ENCODE measurements around the gene TDRD12. TPM values are rescaled to one million over a fixed set of nuclear protein-coding genes. Genes with fewer than 3 reads are reported as not detected.
"Not testable (repeated sequence)": the region's sequence is repeated elsewhere in the genome, so short reads cannot be mapped to it uniquely, and the experiment has no call there.

The TDRD12 gene
- total RNA-seq, 2 experiments from 2014 or later: 0.14 to 0.22 TPM

GRCh38 chr19:32833388-32833787 lies 113.8 kb downstream of the TDRD12 start:
- intact Hi-C loops (cut with DNase I, micrococcal nuclease): not testable (repeated sequence)

GRCh38 chr19:32837531-32837930 lies 118.0 kb downstream of the TDRD12 start:
- no peaks in the 10 kb centered on the region for H3K27me3 ChIP-seq (ENCODE audit: control insufficient read depth in 1 of 2, insufficient read depth in 2 of 2, low read length in 2 of 2)
- no peaks in the 10 kb centered on the region for H3K4me1 ChIP-seq (ENCODE audit: insufficient read depth, low read length)
- H3K27me3 Mint-ChIP-seq: no peaks in the 10 kb centered on the region
- H3K36me3 ChIP-seq (ENCODE audit: insufficient read depth, low read length): no peaks in the 10 kb centered on the region
- ChIA-PET POLR2A (no interaction called here), CTCF (no interaction called here)
- H3K27ac ChIP-seq (ENCODE audit: low read depth in 1 of 2, low read length in 2 of 2): no peak overlapping the region
- no peak overlapping the region for H3K27ac Mint-ChIP-seq
- DNase-seq (no peak), ATAC-seq (ENCODE audit: poor library complexity) (no peak)
- no peak overlapping the region for H3K4me3 ChIP-seq (ENCODE audit: low read length)
- no peaks in the 10 kb centered on the region for H3K4me1 Mint-ChIP-seq (ENCODE audit: low read depth)
- intact Hi-C loops (cut with DNase I, micrococcal nuclease): no loop called here
- peaks cover 10 to 12% of the 10 kb centered on the region in 2 experiments for H3K9me3 ChIP-seq (ENCODE audit: control insufficient read depth in 1 of 2, insufficient read depth in 1 of 2, low read length in 2 of 2)
- H3K36me3 Mint-ChIP-seq (ENCODE audit: low read depth): peaks cover 11% of the 10 kb centered on the region
- H3K4me3 Mint-ChIP-seq: no peak overlapping the region
- TF ChIP-seq, protein P1, sequence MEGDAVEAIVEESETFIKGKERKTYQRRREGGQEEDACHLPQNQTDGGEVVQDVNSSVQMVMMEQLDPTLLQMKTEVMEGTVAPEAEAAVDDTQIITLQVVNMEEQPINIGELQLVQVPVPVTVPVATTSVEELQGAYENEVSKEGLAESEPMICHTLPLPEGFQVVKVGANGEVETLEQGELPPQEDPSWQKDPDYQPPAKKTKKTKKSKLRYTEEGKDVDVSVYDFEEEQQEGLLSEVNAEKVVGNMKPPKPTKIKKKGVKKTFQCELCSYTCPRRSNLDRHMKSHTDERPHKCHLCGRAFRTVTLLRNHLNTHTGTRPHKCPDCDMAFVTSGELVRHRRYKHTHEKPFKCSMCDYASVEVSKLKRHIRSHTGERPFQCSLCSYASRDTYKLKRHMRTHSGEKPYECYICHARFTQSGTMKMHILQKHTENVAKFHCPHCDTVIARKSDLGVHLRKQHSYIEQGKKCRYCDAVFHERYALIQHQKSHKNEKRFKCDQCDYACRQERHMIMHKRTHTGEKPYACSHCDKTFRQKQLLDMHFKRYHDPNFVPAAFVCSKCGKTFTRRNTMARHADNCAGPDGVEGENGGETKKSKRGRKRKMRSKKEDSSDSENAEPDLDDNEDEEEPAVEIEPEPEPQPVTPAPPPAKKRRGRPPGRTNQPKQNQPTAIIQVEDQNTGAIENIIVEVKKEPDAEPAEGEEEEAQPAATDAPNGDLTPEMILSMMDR (IDR thresholded peaks at IDR 0.05): no peak
- H3K9me3 Mint-ChIP-seq: peaks cover 7% of the 10 kb centered on the region

More at GRCh38 chr19:32833388-32833787, 113.8 kb downstream of the TDRD12 start:
- H3K36me3 Mint-ChIP-seq (ENCODE audit: low read depth); H3K27ac Mint-ChIP-seq; POLR2A ChIA-PET; H3K4me1 Mint-ChIP-seq (ENCODE audit: low read depth); H3K27ac ChIP-seq (ENCODE audit: low read depth in 1 of 2, low read length in 2 of 2); CTCF ChIA-PET; H3K36me3 ChIP-seq (ENCODE audit: insufficient read depth, low read length); H3K4me3 ChIP-seq (ENCODE audit: low read length); ATAC-seq (ENCODE audit: poor library complexity); H3K4me3 Mint-ChIP-seq; H3K9me3 ChIP-seq (ENCODE audit: control insufficient read depth in 1 of 2, insufficient read depth in 1 of 2, low read length in 2 of 2); H3K27me3 ChIP-seq (ENCODE audit: control insufficient read depth in 1 of 2, insufficient read depth in 2 of 2, low read length in 2 of 2); H3K27me3 Mint-ChIP-seq; DNase-seq; H3K9me3 Mint-ChIP-seq: not testable (repeated sequence)
- peaks cover 12% of the 10 kb centered on the region for H3K4me1 ChIP-seq (ENCODE audit: insufficient read depth, low read length)

- no peaks in the 10 kb centered on the region for H3K4me1 Mint-ChIP-seq (ENCODE audit: low read depth)
- TF ChIP-seq, protein P1 (IDR thresholded peaks at IDR 0.05): no peak
- DNase-seq (no peak), ATAC-seq (ENCODE audit: poor library complexity) (no peak)
- ChIA-PET CTCF (no interaction called here), POLR2A (no interaction called here)
- Histone ChIP-seq H3K27me3 (ENCODE audit: control insufficient read depth in 1 of 2, insufficient read depth in 2 of 2, low read length in 2 of 2) (no peaks in the 10 kb centered on the region), H3K9me3 (ENCODE audit: control insufficient read depth in 1 of 2, insufficient read depth in 1 of 2, low read length in 2 of 2) (peaks cover 10 to 15% of the 10 kb centered on the region in 2 experiments), H3K4me1 (ENCODE audit: insufficient read depth, low read length) (peaks cover 11% of the 10 kb centered on the region), H3K27ac (ENCODE audit: low read depth in 1 of 2, low read length in 2 of 2) (no peak overlapping the region), H3K4me3 (ENCODE audit: low read length) (no peak overlapping the region), H3K36me3 (ENCODE audit: insufficient read depth, low read length) (no peaks in the 10 kb centered on the region)
- peaks cover 11% of the 10 kb centered on the region for H3K36me3 Mint-ChIP-seq (ENCODE audit: low read depth)
- no peak overlapping the region for H3K27ac Mint-ChIP-seq
- peaks cover 7% of the 10 kb centered on the region for H3K9me3 Mint-ChIP-seq
- H3K27me3 Mint-ChIP-seq: no peaks in the 10 kb centered on the region
- intact Hi-C loops (cut with DNase I, micrococcal nuclease): no loop called here
- no peak overlapping the region for H3K4me3 Mint-ChIP-seq
Observed at GRCh38 chr19:32842061-32842460, 122.5 kb downstream of the TDRD12 start.

GRCh38 chr19:32843716-32844245 lies 124.2 kb downstream of the TDRD12 start:
- H3K27me3 Mint-ChIP-seq: no peaks in the 10 kb centered on the region
- no peak overlapping the region for H3K27ac Mint-ChIP-seq
- H3K9me3 ChIP-seq (ENCODE audit: control insufficient read depth in 1 of 2, insufficient read depth in 1 of 2, low read length in 2 of 2): peaks cover 10 to 15% of the 10 kb centered on the region in 2 experiments
- no peaks in the 10 kb centered on the region for H3K4me1 Mint-ChIP-seq (ENCODE audit: low read depth)
- no peak for DNase-seq
- ChIA-PET CTCF (no interaction called here), POLR2A (no interaction called here)
- peaks cover 11% of the 10 kb centered on the region for H3K4me1 ChIP-seq (ENCODE audit: insufficient read depth, low read length)
- no peak overlapping the region for H3K27ac ChIP-seq (ENCODE audit: low read depth in 1 of 2, low read length in 2 of 2)
- H3K9me3 Mint-ChIP-seq: peaks cover 7% of the 10 kb centered on the region
- no peaks in the 10 kb centered on the region for H3K36me3 ChIP-seq (ENCODE audit: insufficient read depth, low read length)
- intact Hi-C loops (cut with DNase I, micrococcal nuclease): no loop called here
- H3K36me3 Mint-ChIP-seq (ENCODE audit: low read depth): peaks cover 11% of the 10 kb centered on the region
- H3K4me3 Mint-ChIP-seq: no peak overlapping the region
- H3K27me3 ChIP-seq (ENCODE audit: control insufficient read depth in 1 of 2, insufficient read depth in 2 of 2, low read length in 2 of 2): no peaks in the 10 kb centered on the region
- TF ChIP-seq, protein P1 (IDR thresholded peaks at IDR 0.05): no peak
- ATAC-seq (ENCODE audit: poor library complexity): no peak
- H3K4me3 ChIP-seq (ENCODE audit: low read length): no peak overlapping the region

DNA sequence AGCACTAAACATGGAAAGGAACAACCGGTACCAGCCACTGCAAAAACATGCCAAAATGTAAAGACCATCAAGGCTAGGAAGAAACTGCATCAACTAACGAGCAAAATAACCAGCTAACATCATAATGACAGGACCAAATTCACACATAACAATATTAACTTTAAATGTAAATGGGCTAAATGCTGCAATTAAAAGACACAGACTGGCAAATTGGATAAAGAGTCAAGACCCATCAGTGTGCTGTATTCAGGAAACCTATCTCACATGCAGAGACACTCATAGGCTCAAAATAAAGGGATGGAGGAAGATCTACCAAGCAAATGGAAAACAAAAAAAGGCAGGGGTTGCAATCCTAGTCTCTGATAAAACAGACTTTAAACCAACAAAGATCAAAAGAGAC lies 128.5 kb downstream of the TDRD12 start:
- CTCF ChIA-PET; H3K27me3 ChIP-seq (ENCODE audit: control insufficient read depth in 1 of 2, insufficient read depth in 2 of 2, low read length in 2 of 2); H3K27ac ChIP-seq (ENCODE audit: low read depth in 1 of 2, low read length in 2 of 2); H3K4me3 Mint-ChIP-seq; ATAC-seq (ENCODE audit: poor library complexity); H3K9me3 Mint-ChIP-seq; intact Hi-C loops (cut with DNase I, micrococcal nuclease); DNase-seq; POLR2A ChIA-PET; H3K4me1 Mint-ChIP-seq (ENCODE audit: low read depth); H3K36me3 Mint-ChIP-seq (ENCODE audit: low read depth); H3K27ac Mint-ChIP-seq; H3K36me3 ChIP-seq (ENCODE audit: insufficient read depth, low read length); H3K4me1 ChIP-seq (ENCODE audit: insufficient read depth, low read length); H3K27me3 Mint-ChIP-seq; H3K9me3 ChIP-seq (ENCODE audit: control insufficient read depth in 1 of 2, insufficient read depth in 1 of 2, low read length in 2 of 2); H3K4me3 ChIP-seq (ENCODE audit: low read length): not testable (repeated sequence)
